Kidney (tissue), 14 donors: Measurements from ENCODE around the gene TMPRSS4. TPM values are rescaled to one million over a fixed set of nuclear protein-coding genes. Genes with fewer than 3 reads are reported as not detected.
A peak's percentile ranks its signal among the peaks of the same experiment; 100 is the strongest.

Source experiments
- DNase-seq, 5 donors: peaks; one replicate each; pipeline ENCODE4 v3.0.0-alpha.2; 2013 to 2020
- FAIRE-seq: peaks from 2 replicates; lab custom pipeline; 2012; peaks lifted over from hg19 to GRCh38; lab: Jason Lieb, UNC
- H3K27ac ChIP-seq, 2 donors: one replicate each; pipeline ENCODE4 v1.7.0; 2013; ENCODE audit warnings: low read depth in 2 of 2, low read length in 2 of 2, inconsistent platforms in 1 of 2
- H3K27me3 ChIP-seq: one replicate; pipeline ENCODE4 v1.7.1; 2013; ENCODE audit warnings: low read length, inconsistent platforms; ENCODE audit not compliant: control insufficient read depth, insufficient read depth
- H3K36me3 ChIP-seq, 3 donors: one replicate each; pipeline versions ENCODE4 v1.7.0 to v1.7.1; 2013; ENCODE audit warnings: low read length in 3 of 3, control low read depth in 1 of 3, inconsistent platforms in 1 of 3; ENCODE audit not compliant: insufficient read depth in 3 of 3, control insufficient read depth in 2 of 3
- H3K4me1 ChIP-seq, 3 donors: one replicate each; pipeline versions ENCODE4 v1.7.0 to v1.7.1; 2013; ENCODE audit warnings: low read length in 3 of 3, inconsistent platforms in 1 of 3, low read depth in 1 of 3; ENCODE audit not compliant: control insufficient read depth in 2 of 3, insufficient read depth in 2 of 3
- H3K4me3 ChIP-seq, 3 donors: one replicate each; pipeline versions ENCODE4 v1.7.0 to v1.8.1; 2013; ENCODE audit warnings: low read length in 3 of 3, control low read depth in 1 of 3, inconsistent platforms in 1 of 3
- H3K9ac ChIP-seq, 3 donors: one replicate each; pipeline versions ENCODE4 v1.7.0 to v1.7.1; 2013; ENCODE audit warnings: low read length in 3 of 3, control low read depth in 1 of 3, inconsistent platforms in 1 of 3
- H3K9me3 ChIP-seq, 3 donors: one replicate each; pipeline versions ENCODE4 v1.7.0 to v1.7.1; 2013; ENCODE audit warnings: low read length in 3 of 3, control low read depth in 1 of 3, inconsistent platforms in 1 of 3; ENCODE audit not compliant: control insufficient read depth in 2 of 3, insufficient read depth in 1 of 3
- CTCF ChIP-seq: IDR thresholded peaks from 3 replicates; pipeline ENCODE4 v1.5.1; 2012; ENCODE audit warnings: mild to moderate bottlenecking, moderate library complexity, borderline replicate concordance; ENCODE audit not compliant: insufficient read depth; ENCODE audit errors: extremely low read depth
- intact Hi-C: fragments of 100-400 bp; cut with DNase I; formaldehyde crosslinking; loops from one replicate; pipeline ENCODE4 v1.11.1; 2022
- polyA plus RNA-seq: library from polyadenylated mRNA; stranded (reverse); fragments of 350-450 nt; fragmentation: Illumina TruSeq; extraction: RNeasy Lipid Tissue Mini Kit (QIAGEN cat#74804); gene quantifications from one replicate; pipeline ENCODE4 v1.2.3, GENCODE V29; 2014; ENCODE audit warnings: low read depth, low replicate concordance; ENCODE audit not compliant: insufficient read depth
- total RNA-seq: library from RNA; stranded (reverse); fragmentation: NEBNext Ultra II Directional; extraction: Animal tissue kit (Norgen Biotek cat#: 25700); gene quantifications from one replicate; pipeline ENCODE4 v1.2.1, GENCODE V29; 2021
- donor health status: control.
- donor health status: control.
- donor health status: control.
- donor health status: control.
- donor health status: control.
- donor health status: DM: yes; HTN: yes; CAD: no.
- donor health status: Normal renal cell carcinoma (clear cell type).

TMPRSS4 gene
- total and polyA plus RNA-seq, 2 donors from 2014 or later, result 27.8 to 234 TPM

DNA sequence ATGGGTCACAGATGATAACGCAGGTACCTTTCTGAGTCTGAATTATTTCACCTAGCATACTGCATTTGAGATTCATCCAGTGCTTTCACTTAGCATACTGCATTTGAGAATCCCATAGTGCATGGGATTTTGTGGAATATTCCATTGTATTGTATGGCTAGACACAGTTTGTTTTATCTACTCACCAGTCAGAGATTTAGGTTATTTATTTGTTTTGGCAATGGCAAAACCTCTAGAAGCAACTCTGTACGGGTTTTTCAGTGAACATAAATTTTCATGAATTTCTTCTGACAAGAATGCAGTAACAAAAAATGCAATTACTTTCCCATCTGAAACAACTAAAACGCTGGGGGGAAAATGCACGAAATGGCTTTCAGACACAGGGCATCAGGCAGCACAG lies 51.4 kb downstream of the TMPRSS4 start:
- TF ChIP-seq CTCF, result no peak
- H3K4me3 ChIP-seq, result no peak overlapping the region
- H3K36me3 ChIP-seq, result no peaks in the 10 kb centered on the region
- intact Hi-C loops, result no loop called here
- no peak overlapping the region for H3K27ac ChIP-seq
- H3K4me1 ChIP-seq, result no peaks in the 10 kb centered on the region
- H3K9ac ChIP-seq, result no peak overlapping the region
- FAIRE-seq (no peak), DNase-seq (peak in 1 of 5 donors; percentile 25)
- no peaks in the 10 kb centered on the region for H3K27me3 ChIP-seq
- no peaks in the 10 kb centered on the region for H3K9me3 ChIP-seq

GRCh38 chr11:118128721-118129470 lies 52.0 kb downstream of the TMPRSS4 start:
- H3K9me3 ChIP-seq, result no peaks in the 10 kb centered on the region
- intact Hi-C loops, result no loop called here
- no peak overlapping the region for H3K4me3 ChIP-seq
- FAIRE-seq (no peak), DNase-seq (peak in 1 of 5 donors; percentile 39)
- no peaks in the 10 kb centered on the region for H3K4me1 ChIP-seq
- TF ChIP-seq CTCF, result no peak
- H3K9ac ChIP-seq, result no peak overlapping the region
- H3K27me3 ChIP-seq, result no peaks in the 10 kb centered on the region
- no peaks in the 10 kb centered on the region for H3K36me3 ChIP-seq
- no peak overlapping the region for H3K27ac ChIP-seq

- peak in 1 of 5 donors; percentile 83 for DNase-seq
- TF ChIP-seq CTCF, result no peak
- Histone ChIP-seq H3K27me3 (no peaks in the 10 kb centered on the region), H3K9ac (no peak overlapping the region), H3K9me3 (no peaks in the 10 kb centered on the region), H3K4me1 (no peaks in the 10 kb centered on the region), H3K27ac (no peak overlapping the region), H3K4me3 (no peak overlapping the region), H3K36me3 (no peaks in the 10 kb centered on the region)
- FAIRE-seq, result no peak
- intact Hi-C loops, result no loop called here
Measured at GRCh38 chr11:118129471-118130172, 52.7 kb downstream of the TMPRSS4 start.
